Hepatocyte (in vitro differentiated cells): ENCODE data around the gene ZKSCAN4.

ENCODE experiments used
- CTCF ChIP-seq: fragments of 200-600 bp; sonication (generic); IDR thresholded peaks from 2 replicates; pipeline ENCODE4 v1.5.1; 2016; ENCODE audit warnings: antibody characterized with exemption, mild to moderate bottlenecking; ENCODE audit not compliant: poor library complexity
- EZH2 ChIP-seq: fragments of 200-600 bp; sonication (generic); IDR thresholded peaks from 2 replicates; pipeline ENCODE4 v1.6.1; 2016; ENCODE audit warnings: antibody characterized with exemption, mild to moderate bottlenecking, borderline replicate concordance

DNA sequence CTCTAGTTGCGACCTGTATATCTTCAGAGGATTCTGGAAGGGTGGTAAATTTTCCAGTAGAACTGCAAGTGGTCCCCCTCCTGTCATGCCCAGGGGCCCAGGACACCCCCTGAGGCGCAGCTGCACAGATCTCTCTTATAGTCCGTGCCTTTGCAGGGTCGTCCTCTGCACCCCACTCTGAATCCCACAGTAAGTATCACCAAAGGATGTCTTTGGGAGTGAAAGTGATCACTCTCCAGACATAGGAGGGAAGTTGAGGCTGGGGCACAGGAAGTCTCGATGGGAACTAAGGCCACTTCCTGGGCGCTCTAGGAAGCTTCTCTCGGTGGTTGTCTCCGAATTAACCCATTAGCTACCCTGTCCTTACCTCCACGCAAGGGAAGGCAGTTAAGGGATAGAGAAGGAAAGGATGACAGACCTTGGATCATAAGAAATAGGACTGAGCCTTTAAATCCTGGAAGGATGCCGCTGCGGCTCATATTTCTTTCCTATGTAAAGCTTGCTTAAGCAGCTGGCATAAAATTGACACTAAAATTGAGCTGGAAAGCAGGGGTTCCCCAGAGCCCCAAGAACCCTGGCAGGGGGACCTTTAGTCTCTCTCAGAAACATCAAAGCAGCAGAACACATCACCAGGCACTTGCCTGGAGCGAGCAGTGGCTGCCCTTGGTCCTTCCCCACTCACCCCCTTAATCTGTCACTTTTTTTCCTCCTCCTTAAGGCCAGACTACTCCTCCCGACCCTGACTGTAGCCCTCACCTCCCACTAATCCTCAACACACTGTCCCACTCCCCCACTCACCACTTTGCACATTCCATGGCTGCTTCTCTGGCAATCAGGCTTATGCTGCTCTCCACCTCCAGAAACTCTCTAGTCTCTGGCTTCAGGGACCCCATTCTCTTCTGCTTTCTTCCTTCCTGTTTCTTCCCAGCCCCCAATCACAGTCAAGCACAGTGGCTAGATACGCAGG is at the start of gene ZKSCAN4:
- no peak for TF ChIP-seq EZH2
- TF ChIP-seq CTCF: no peak
